Gastroesophageal sphincter (tissue), 3 donors: ENCODE results near the gene CDK16.

ENCODE experiments used
- EP300 ChIP-seq: sonication (generic); formaldehyde crosslinking; IDR thresholded peaks from one replicate; pipeline ENCODE4 v1.6.1; 2017; ENCODE audit warnings: antibody characterized with exemption, mild to moderate bottlenecking
- POLR2A ChIP-seq, 2 donors: fragments of 450-650 bp; IDR thresholded peaks; one replicate each; pipeline ENCODE4 v1.6.1; 2017; ENCODE audit warnings: antibody characterized with exemption in 2 of 2, mild to moderate bottlenecking in 2 of 2, moderate library complexity in 1 of 2
- POLR2AphosphoS5 ChIP-seq: sonication (generic); formaldehyde crosslinking; IDR thresholded peaks from one replicate; pipeline ENCODE4 v1.6.1; 2017; ENCODE audit warnings: antibody characterized with exemption
- TF ChIP-seq, protein P1 (sequence below), 4 experiments: fragments of 200-600 bp in 2 of 4; fragments of 450-650 bp in 2 of 4; sonication (generic) in 1 of 4; IDR thresholded peaks; one replicate each; pipeline ENCODE4 v1.5.1; 2017 to 2019; ENCODE audit warnings: antibody characterized with exemption in 4 of 4, mild to moderate bottlenecking in 2 of 4, moderate library complexity in 2 of 4

DNA sequence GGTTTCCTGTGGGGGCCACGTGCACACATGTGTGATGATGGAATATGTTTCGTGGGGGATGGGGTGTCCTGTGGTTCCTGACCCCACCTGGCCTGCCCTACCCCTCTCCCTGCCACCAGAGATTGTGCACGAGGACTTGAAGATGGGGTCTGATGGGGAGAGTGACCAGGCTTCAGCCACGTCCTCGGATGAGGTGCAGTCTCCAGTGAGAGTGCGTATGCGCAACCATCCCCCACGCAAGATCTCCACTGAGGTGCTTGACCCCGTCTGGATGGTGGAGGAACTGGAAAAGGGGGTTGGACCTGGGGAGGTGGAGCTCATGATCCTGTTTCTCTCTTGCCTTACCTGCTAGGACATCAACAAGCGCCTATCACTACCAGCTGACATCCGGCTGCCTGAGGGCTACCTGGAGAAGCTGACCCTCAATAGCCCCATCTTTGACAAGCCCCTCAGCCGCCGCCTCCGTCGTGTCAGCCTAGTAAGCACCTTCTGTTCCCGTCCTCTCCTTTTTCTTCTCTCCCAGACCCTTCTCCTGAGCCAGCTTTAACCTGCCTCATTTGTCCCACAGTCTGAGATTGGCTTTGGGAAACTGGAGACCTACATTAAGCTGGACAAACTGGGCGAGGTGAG, 5.9 kb downstream of the CDK16 start:
- TF ChIP-seq POLR2A (IDR thresholded peaks at IDR 0.05) (no peak), EP300 (no peak), POLR2AphosphoS5 (no peak)
- TF ChIP-seq, protein P1, sequence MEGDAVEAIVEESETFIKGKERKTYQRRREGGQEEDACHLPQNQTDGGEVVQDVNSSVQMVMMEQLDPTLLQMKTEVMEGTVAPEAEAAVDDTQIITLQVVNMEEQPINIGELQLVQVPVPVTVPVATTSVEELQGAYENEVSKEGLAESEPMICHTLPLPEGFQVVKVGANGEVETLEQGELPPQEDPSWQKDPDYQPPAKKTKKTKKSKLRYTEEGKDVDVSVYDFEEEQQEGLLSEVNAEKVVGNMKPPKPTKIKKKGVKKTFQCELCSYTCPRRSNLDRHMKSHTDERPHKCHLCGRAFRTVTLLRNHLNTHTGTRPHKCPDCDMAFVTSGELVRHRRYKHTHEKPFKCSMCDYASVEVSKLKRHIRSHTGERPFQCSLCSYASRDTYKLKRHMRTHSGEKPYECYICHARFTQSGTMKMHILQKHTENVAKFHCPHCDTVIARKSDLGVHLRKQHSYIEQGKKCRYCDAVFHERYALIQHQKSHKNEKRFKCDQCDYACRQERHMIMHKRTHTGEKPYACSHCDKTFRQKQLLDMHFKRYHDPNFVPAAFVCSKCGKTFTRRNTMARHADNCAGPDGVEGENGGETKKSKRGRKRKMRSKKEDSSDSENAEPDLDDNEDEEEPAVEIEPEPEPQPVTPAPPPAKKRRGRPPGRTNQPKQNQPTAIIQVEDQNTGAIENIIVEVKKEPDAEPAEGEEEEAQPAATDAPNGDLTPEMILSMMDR (IDR thresholded peaks at IDR 0.05) = no peak
